SK-N-SH (cell line): Measurements from ENCODE around the gene AAMP.

Source experiments
- SMC3 ChIP-seq: IDR thresholded peaks from 2 replicates; pipeline ENCODE4 v1.6.1; 2012; ENCODE audit warnings: low read depth, low read length, improper control_type of control experiment
- TF ChIP-seq, protein P1 (sequence below): fragments of 200-600 bp; sonication (generic); IDR thresholded peaks from 2 replicates; pipeline ENCODE4 v1.6.1; 2017; ENCODE audit warnings: antibody characterized with exemption, mild to moderate bottlenecking, moderate library complexity

DNA sequence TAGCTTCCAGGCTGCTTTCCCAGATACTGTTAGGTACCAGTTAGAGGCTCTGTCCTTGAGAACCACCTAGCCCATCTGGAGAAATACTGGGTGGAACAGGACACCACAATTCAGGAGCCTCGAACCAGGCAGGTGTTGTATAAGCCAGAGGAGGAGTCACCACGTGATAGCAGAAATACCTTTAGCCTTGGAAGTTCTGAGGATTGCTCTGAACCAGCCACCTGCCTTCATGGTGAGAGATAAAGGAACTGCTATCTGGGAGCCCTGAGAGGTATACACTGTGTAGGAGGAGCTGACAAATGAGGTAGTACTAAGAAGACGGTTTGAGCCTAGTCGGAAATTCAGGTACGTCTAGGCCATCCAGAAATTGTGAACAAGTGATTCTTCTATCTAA lies 16.7 kb downstream of the AAMP start:
- TF ChIP-seq, protein P1, sequence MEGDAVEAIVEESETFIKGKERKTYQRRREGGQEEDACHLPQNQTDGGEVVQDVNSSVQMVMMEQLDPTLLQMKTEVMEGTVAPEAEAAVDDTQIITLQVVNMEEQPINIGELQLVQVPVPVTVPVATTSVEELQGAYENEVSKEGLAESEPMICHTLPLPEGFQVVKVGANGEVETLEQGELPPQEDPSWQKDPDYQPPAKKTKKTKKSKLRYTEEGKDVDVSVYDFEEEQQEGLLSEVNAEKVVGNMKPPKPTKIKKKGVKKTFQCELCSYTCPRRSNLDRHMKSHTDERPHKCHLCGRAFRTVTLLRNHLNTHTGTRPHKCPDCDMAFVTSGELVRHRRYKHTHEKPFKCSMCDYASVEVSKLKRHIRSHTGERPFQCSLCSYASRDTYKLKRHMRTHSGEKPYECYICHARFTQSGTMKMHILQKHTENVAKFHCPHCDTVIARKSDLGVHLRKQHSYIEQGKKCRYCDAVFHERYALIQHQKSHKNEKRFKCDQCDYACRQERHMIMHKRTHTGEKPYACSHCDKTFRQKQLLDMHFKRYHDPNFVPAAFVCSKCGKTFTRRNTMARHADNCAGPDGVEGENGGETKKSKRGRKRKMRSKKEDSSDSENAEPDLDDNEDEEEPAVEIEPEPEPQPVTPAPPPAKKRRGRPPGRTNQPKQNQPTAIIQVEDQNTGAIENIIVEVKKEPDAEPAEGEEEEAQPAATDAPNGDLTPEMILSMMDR = no peak
- TF ChIP-seq SMC3 = no peak
